ENCODE results near the gene ADCYAP1R1. TPM values are rescaled to one million over a fixed set of nuclear protein-coding genes. Genes with fewer than 3 reads are reported as not detected.
"Not testable (repeated sequence)": the region's sequence is repeated elsewhere in the genome, so short reads cannot be mapped to it uniquely, and the experiment has no call there.

ADCYAP1R1 gene
- total RNA-seq, 1 donor: under 0.01 TPM

DNA sequence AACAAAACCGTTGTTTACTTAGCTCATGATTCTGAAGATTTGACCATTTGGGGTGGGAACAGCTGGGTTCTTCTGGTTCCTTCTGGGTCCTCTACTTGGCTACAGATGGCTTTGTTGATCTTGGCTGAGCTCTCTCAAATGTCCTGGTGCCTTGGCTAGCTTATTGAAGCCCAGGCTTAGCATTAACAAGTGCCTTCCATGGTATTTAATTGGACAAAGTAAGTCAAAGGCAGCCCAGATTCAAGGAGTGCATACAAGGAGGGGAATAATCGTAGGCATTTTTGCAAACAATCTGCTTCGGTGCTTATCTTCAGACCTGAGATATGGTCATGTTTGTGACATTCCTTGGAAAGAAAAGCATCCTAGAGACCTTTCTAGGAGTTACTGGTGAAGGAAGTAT is 81.4 kb downstream of the ADCYAP1R1 start:
- no peaks in the 10 kb centered on the region for H3K4me1 ChIP-seq (ENCODE audit: insufficient read depth, low read length)
- H3K9me3 ChIP-seq (ENCODE audit: low read depth, low read length): no peaks in the 10 kb centered on the region
- no peaks in the 10 kb centered on the region for H3K27me3 ChIP-seq (ENCODE audit: insufficient read depth, low read length)
- no peak overlapping the region for H3K4me3 ChIP-seq (ENCODE audit: low read length)

DNA sequence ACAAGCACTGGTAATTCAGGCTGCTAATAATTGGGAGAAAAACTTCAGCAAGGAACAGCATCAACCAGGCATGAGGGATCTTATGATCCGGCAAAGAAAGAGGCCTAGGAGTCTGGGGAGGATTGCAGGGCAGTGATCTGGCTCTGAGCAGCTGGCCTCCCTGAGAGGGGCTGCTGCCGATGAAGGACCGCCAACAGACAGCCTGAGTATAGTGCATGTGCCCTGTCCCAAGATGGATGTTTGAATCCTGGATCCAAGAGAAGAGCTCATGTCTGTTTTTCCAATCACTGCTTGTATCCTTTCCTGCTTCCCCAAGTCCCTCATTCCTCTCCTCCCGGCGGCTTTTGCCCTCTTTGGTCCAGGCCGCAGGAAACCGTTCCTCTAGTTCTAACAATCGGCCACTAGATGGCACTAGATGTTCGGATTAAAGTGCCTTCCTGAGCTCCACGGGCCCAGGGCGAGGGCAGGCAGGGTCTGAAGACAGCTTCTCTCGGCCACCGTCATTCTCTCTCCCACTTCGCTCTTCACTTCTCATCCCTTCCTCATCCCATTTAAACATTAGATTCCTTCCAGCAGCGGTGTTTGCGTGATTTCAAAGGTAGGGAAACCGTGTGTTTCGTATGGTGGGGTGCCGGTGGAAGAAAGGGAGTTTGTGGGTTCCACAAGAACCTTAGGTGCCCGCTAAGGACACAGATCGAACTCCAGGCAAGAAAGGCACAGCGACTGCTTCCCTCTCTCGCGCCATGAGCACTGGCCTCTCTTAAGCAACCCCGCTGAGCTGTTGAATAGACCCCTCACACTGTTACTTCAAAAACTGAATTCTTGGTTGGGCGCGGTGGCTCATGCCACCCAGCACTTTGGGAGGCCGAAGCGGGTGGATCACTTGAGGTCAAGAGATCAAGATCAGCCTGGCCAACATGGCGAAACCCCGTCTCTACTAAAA is 82.4 kb downstream of the ADCYAP1R1 start:
- Histone ChIP-seq H3K4me1 (ENCODE audit: insufficient read depth, low read length) (no peaks in the 10 kb centered on the region), H3K4me3 (ENCODE audit: low read length) (no peak overlapping the region), H3K9me3 (ENCODE audit: low read depth, low read length) (no peaks in the 10 kb centered on the region), H3K27me3 (ENCODE audit: insufficient read depth, low read length) (no peaks in the 10 kb centered on the region)

DNA sequence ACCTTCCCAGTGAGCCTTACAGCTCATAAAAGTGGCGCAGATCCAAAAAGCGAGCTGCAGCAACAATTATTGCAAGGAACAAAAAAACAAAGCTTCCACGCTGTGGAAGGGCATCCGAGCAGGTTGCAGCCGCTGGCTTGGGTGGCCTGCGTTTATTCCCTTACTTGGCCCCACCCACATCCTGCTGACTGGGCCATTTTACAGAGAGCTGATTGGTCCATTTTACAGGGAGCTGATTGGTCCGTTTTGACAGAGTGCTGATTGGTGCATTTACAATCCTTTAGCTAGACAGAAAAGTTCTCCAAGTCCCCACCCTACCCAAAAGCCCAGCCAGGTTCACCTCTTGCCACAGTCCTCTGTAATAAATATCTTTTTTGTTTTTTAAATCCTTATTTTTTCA is 85.1 kb downstream of the ADCYAP1R1 start:
- Histone ChIP-seq H3K27me3 (ENCODE audit: insufficient read depth, low read length) (peaks cover 3% of the 10 kb centered on the region), H3K9me3 (ENCODE audit: low read depth, low read length) (no peaks in the 10 kb centered on the region), H3K4me1 (ENCODE audit: insufficient read depth, low read length) (no peaks in the 10 kb centered on the region), H3K4me3 (ENCODE audit: low read length) (no peak overlapping the region)

DNA sequence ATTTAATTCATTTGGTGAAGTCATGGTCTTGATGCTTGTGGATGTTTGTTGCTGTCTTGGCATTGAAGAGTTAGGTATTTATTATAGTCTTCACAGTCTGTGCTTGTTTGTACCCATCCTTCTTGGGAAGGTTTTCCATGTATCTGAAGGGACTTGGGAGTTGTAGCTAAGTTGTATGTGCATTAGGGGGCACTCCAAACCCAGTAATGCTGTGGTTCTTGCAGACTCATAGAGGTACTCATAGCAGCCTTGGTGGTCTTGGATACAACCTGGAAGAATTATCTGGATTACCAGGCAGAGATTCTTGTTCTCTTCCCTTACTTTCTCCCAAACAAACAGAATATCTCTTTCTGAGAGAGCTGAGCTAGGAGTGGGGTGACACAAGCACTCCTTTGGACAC is 93.2 kb downstream of the ADCYAP1R1 start:
- no peaks in the 10 kb centered on the region for H3K9me3 ChIP-seq (ENCODE audit: low read depth, low read length)
- H3K4me3 ChIP-seq (ENCODE audit: low read length): no peak overlapping the region
- H3K27me3 ChIP-seq (ENCODE audit: insufficient read depth, low read length): peaks cover 3% of the 10 kb centered on the region
- H3K4me1 ChIP-seq (ENCODE audit: insufficient read depth, low read length): no peaks in the 10 kb centered on the region

DNA sequence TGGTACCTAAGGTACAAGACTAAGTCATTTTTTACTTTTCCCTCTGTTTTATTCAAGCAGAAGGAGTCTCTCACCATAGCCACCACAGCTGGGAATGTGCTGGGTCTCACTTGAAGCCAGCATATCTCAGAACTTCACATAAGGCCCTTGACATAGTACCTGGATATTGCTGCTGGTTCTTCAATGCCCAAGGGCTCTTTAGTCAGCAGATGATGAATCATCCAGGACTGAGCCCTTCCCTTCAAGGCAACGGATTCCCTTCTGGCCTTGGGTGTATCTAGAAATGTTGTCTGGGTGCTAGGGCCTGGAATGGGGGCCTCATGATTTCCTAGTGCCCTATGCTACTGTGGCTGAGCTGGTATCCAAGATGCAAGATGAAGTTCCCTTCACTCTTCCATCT is 93.9 kb downstream of the ADCYAP1R1 start:
- no peak overlapping the region for H3K4me3 ChIP-seq (ENCODE audit: low read length)
- H3K27me3 ChIP-seq (ENCODE audit: insufficient read depth, low read length): peaks cover 3% of the 10 kb centered on the region
- H3K9me3 ChIP-seq (ENCODE audit: low read depth, low read length): no peaks in the 10 kb centered on the region
- H3K4me1 ChIP-seq (ENCODE audit: insufficient read depth, low read length): no peaks in the 10 kb centered on the region

DNA sequence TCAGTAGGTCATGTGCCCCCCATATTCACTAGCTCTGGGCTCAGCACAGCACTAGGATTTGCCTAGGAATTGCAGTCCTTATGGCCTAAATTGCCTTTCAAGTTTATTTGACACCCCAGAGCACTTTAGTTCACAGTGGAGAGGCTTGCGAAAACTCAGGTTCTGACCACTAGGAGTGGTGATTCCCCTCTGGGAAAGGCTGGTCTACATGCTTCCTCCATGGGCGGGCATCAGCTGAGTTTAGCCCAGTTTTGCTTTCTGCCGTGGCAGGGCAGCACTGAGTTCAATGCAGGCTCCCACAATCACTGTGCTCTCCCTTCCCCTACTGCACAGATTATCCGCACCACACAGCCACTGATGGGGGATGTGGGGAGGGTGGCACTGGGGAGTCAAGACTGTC is 94.4 kb downstream of the ADCYAP1R1 start:
- Histone ChIP-seq H3K4me3 (ENCODE audit: low read length) (no peak overlapping the region), H3K9me3 (ENCODE audit: low read depth, low read length) (no peaks in the 10 kb centered on the region), H3K27me3 (ENCODE audit: insufficient read depth, low read length) (peaks cover under 1% of the 10 kb centered on the region), H3K4me1 (ENCODE audit: insufficient read depth, low read length) (no peaks in the 10 kb centered on the region)

DNA sequence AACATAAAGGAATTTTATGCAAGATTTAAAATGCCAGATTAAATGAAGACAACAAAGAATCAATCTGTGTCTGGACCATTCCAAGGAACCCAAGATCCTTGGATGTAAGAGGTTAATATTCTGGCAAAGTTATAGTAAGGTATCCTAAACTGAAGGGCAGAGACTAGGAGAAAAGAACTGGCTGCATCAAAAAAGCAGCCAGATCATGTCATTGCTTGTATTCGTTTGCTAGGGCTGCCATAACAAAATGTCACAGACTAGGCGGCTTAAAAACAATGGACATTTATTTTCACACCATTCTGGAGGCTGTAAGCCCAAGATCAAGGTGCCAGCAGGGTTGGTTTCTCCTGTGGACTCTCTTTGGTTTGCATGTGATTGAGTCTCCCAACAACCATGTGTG is 99.7 kb downstream of the ADCYAP1R1 start:
- Histone ChIP-seq H3K27me3 (ENCODE audit: insufficient read depth, low read length) (no peaks in the 10 kb centered on the region), H3K4me3 (ENCODE audit: low read length) (no peak overlapping the region), H3K9me3 (ENCODE audit: low read depth, low read length) (no peaks in the 10 kb centered on the region), H3K4me1 (ENCODE audit: insufficient read depth, low read length) (no peaks in the 10 kb centered on the region)

DNA sequence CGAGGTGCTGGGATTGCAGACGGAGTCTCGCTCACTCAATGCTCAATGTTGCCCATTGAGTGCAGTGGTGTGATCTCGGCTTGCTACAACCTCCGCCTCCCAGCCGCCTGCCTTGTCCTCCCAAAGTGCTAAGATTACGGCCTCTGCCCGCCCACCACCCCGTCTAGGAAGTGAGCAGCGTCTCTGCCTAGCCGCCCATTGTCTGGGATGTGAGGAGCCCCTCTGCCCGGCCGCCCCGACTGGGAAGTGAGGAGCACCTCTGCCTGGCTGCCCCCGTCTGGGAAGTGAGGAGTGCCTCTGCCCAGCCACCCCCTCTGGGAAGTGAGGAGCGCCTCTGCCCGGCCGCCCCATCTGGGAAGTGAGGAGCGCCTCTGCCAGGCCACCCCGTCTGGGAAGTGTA is 101.2 kb downstream of the ADCYAP1R1 start:
- H3K4me1 ChIP-seq (ENCODE audit: insufficient read depth, low read length); H3K9me3 ChIP-seq (ENCODE audit: low read depth, low read length); H3K27me3 ChIP-seq (ENCODE audit: insufficient read depth, low read length); H3K4me3 ChIP-seq (ENCODE audit: low read length): not testable (repeated sequence)

DNA sequence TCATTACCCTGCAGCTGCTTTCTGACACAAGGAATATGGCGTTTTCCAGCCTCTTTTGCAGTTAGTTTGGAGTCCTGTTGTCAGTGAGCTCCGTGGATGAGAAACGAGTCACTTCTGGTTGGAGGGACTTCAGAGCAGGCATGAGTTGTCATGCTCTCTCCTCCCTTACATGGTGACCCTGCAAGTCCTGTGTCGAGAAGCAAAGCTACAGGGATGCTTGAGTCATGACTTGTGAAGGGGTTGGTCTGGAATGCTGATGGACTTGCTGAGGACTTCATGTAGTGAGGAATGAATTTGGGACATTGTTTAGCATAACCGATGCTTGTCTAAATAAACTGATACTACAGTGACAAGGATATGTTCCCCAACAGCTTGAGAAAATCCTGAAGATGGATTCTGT is 108.8 kb downstream of the ADCYAP1R1 start:
- no peaks in the 10 kb centered on the region for H3K4me1 ChIP-seq (ENCODE audit: insufficient read depth, low read length)
- no peaks in the 10 kb centered on the region for H3K27me3 ChIP-seq (ENCODE audit: insufficient read depth, low read length)
- H3K4me3 ChIP-seq (ENCODE audit: low read length): no peak overlapping the region
- no peaks in the 10 kb centered on the region for H3K9me3 ChIP-seq (ENCODE audit: low read depth, low read length)

Other genes with a start within 250 kb of the ADCYAP1R1 start
- gene AQP1, start 140.5 kb upstream of the ADCYAP1R1 start, total RNA-seq: 0.42 TPM
- not detected for gene GHRHR, start 88.4 kb upstream of the ADCYAP1R1 start, total RNA-seq